ENCODE results near the gene CNPPD1. TPM values are rescaled to one million over a fixed set of nuclear protein-coding genes. Genes with fewer than 3 reads are reported as not detected.

CNPPD1 gene
- total RNA-seq, 1 donor from 2014 or later = 15.8 TPM

GRCh38 chr2:219175928-219176817, 552 bp downstream of the CNPPD1 start:
- Histone ChIP-seq H3K9me3 (ENCODE audit: low read depth) (no peaks in the 10 kb centered on the region), H3K4me3 (peak overlapping the region; percentile 66), H3K4me1 (peaks cover 14% of the 10 kb centered on the region), H4K20me1 (ENCODE audit: low read depth) (peaks cover 22% of the 10 kb centered on the region), H3K9ac (no peak overlapping the region), H3K27me3 (no peaks in the 10 kb centered on the region), H3K36me3 (no peaks in the 10 kb centered on the region), H3F3A (ENCODE audit: low read depth) (peaks cover 29% of the 10 kb centered on the region), H3K79me2 (ENCODE audit: low read depth) (peaks cover 24% of the 10 kb centered on the region), H3K27ac (no peak overlapping the region), H2AFZ (replicated peaks) (peak overlapping the region; percentile 87), H3K4me2 (peak overlapping the region; percentile 90)
- peaks cover 13% of the 10 kb centered on the region for H3K36me3 Mint-ChIP-seq
- peaks cover 22% of the 10 kb centered on the region for H3K4me1 Mint-ChIP-seq
- H3K27ac Mint-ChIP-seq = no peak overlapping the region
- H3K27me3 Mint-ChIP-seq (ENCODE audit: insufficient read depth, low read depth) = peaks cover 6% of the 10 kb centered on the region
- peak; percentile 81 for DNase-seq (ENCODE audit: low spot score)
- TF ChIP-seq, protein P1, sequence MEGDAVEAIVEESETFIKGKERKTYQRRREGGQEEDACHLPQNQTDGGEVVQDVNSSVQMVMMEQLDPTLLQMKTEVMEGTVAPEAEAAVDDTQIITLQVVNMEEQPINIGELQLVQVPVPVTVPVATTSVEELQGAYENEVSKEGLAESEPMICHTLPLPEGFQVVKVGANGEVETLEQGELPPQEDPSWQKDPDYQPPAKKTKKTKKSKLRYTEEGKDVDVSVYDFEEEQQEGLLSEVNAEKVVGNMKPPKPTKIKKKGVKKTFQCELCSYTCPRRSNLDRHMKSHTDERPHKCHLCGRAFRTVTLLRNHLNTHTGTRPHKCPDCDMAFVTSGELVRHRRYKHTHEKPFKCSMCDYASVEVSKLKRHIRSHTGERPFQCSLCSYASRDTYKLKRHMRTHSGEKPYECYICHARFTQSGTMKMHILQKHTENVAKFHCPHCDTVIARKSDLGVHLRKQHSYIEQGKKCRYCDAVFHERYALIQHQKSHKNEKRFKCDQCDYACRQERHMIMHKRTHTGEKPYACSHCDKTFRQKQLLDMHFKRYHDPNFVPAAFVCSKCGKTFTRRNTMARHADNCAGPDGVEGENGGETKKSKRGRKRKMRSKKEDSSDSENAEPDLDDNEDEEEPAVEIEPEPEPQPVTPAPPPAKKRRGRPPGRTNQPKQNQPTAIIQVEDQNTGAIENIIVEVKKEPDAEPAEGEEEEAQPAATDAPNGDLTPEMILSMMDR (IDR thresholded peaks at IDR 0.05) = peak; percentile 30
- TF ChIP-seq EZH2 (IDR thresholded peaks at IDR 0.05) = no peak
- peak; percentile 37 for TF ChIP-seq EZH2phosphoT487 (IDR thresholded peaks at IDR 0.05)
- H3K9me3 Mint-ChIP-seq = no peaks in the 10 kb centered on the region
- H3K4me3 Mint-ChIP-seq = peak overlapping the region; percentile 97

- H3F3A ChIP-seq (ENCODE audit: low read depth) = peaks cover 34% of the 10 kb centered on the region
- no peak for DNase-seq (ENCODE audit: low spot score)
- no peak overlapping the region for H3K27ac Mint-ChIP-seq
These were observed 1.2 kb downstream of the CNPPD1 start for GRCh38 chr2:219175486-219175885.

DNA sequence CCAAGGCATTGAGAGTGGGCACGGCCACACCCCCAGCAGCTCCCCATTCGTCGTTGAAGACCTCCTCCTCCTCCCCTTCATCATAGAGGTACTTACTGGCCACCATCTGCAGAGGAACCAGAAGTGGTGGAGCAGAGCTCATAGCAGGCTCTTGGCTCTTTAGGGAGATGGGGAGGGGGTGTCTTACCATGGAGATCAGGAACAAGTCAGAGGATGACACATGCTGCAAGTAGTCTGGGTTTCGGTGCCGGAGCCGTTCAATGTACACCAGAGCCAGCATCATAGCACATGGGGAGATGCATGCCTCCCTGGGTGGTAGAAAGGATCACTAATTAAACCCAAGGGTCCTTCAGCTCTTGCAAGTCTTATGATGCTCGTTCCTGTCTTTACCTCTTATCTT, 1.9 kb downstream of the CNPPD1 start:
- no peak overlapping the region for H3K27ac Mint-ChIP-seq

More at GRCh38 chr2:219175486-219175885, 1.2 kb downstream of the CNPPD1 start:
- Histone ChIP-seq H3K4me2 (peak overlapping the region; percentile 90), H3K27ac (no peak overlapping the region), H2AFZ (replicated peaks) (no peak overlapping the region), H4K20me1 (ENCODE audit: low read depth) (peaks cover 24% of the 10 kb centered on the region), H3K9me3 (ENCODE audit: low read depth) (no peaks in the 10 kb centered on the region), H3K36me3 (no peaks in the 10 kb centered on the region), H3K4me3 (peak overlapping the region; percentile 66), H3K27me3 (no peaks in the 10 kb centered on the region), H3K9ac (no peak overlapping the region), H3K4me1 (peaks cover 14% of the 10 kb centered on the region), H3K79me2 (ENCODE audit: low read depth) (peaks cover 24% of the 10 kb centered on the region)
- TF ChIP-seq, protein P1 (IDR thresholded peaks at IDR 0.05) = no peak
- no peak for TF ChIP-seq EZH2 (IDR thresholded peaks at IDR 0.05)
- TF ChIP-seq EZH2phosphoT487 (IDR thresholded peaks at IDR 0.05) = no peak
- H3K9me3 Mint-ChIP-seq = no peaks in the 10 kb centered on the region
- peaks cover 5% of the 10 kb centered on the region for H3K27me3 Mint-ChIP-seq (ENCODE audit: insufficient read depth, low read depth)
- H3K36me3 Mint-ChIP-seq = peaks cover 7% of the 10 kb centered on the region
- H3K4me1 Mint-ChIP-seq = peaks cover 22% of the 10 kb centered on the region
- H3K4me3 Mint-ChIP-seq = peak overlapping the region; percentile 97

More for the DNA sequence above, 1.9 kb downstream of the CNPPD1 start:
- no peak overlapping the region for H2AFZ ChIP-seq (replicated peaks)
- no peaks in the 10 kb centered on the region for H3K9me3 Mint-ChIP-seq
- peaks cover 22% of the 10 kb centered on the region for H4K20me1 ChIP-seq (ENCODE audit: low read depth)
- H3K4me1 Mint-ChIP-seq = peaks cover 19% of the 10 kb centered on the region
- H3K4me1 ChIP-seq = peaks cover 14% of the 10 kb centered on the region
- H3K4me2 ChIP-seq = no peak overlapping the region
- no peak for DNase-seq (ENCODE audit: low spot score)
- no peak overlapping the region for H3K27ac ChIP-seq
- H3K36me3 ChIP-seq = no peaks in the 10 kb centered on the region
- H3K36me3 Mint-ChIP-seq = peaks cover 6% of the 10 kb centered on the region
- peaks cover 24% of the 10 kb centered on the region for H3K79me2 ChIP-seq (ENCODE audit: low read depth)
- H3F3A ChIP-seq (ENCODE audit: low read depth) = peaks cover 34% of the 10 kb centered on the region
- H3K27me3 ChIP-seq = no peaks in the 10 kb centered on the region
- peak overlapping the region; percentile 46 for H3K4me3 Mint-ChIP-seq
- no peak overlapping the region for H3K9ac ChIP-seq
- TF ChIP-seq, protein P1 (IDR thresholded peaks at IDR 0.05) = no peak
- TF ChIP-seq EZH2 (IDR thresholded peaks at IDR 0.05) (no peak), EZH2phosphoT487 (IDR thresholded peaks at IDR 0.05) (no peak)
- no peak overlapping the region for H3K4me3 ChIP-seq
- peaks cover 4% of the 10 kb centered on the region for H3K27me3 Mint-ChIP-seq (ENCODE audit: insufficient read depth, low read depth)
- no peaks in the 10 kb centered on the region for H3K9me3 ChIP-seq (ENCODE audit: low read depth)
